Astrocyte (in vitro differentiated cells and primary cell): ENCODE data around the gene IFIH1. TPM values are rescaled to one million over a fixed set of nuclear protein-coding genes. Genes with fewer than 3 reads are reported as not detected.

ENCODE experiments used
- DNase-seq: peaks from one replicate; pipeline ENCODE4 v3.0.0-alpha.2; 2010; ENCODE audit warnings: low read depth
- FAIRE-seq: peaks from 2 replicates; lab custom pipeline; 2011; peaks lifted over from hg19 to GRCh38; lab: Jason Lieb, UNC
- H2AFZ ChIP-seq: 2 replicates; pipeline ENCODE4 v1.6.0; 2012; ENCODE audit warnings: low read depth, low read length, inconsistent platforms
- H3K27ac ChIP-seq: 2 replicates; pipeline ENCODE4 v1.5.1; 2011; ENCODE audit warnings: low read depth, low read length, inconsistent platforms
- H3K27me3 ChIP-seq: 2 replicates; pipeline ENCODE4 v1.6.0; 2011; ENCODE audit warnings: low read length, inconsistent platforms; ENCODE audit not compliant: insufficient read depth
- H3K36me3 ChIP-seq: 2 replicates; pipeline ENCODE4 v1.5.1; 2011; ENCODE audit warnings: low read length, inconsistent platforms; ENCODE audit not compliant: insufficient read depth
- H3K4me1 ChIP-seq: 2 replicates; pipeline ENCODE4 v1.5.1; 2011; ENCODE audit warnings: low read length, inconsistent platforms; ENCODE audit not compliant: insufficient read depth
- H3K4me2 ChIP-seq: 2 replicates; pipeline ENCODE4 v1.6.0; 2012; ENCODE audit warnings: low read length, inconsistent platforms
- H3K4me3 ChIP-seq: 2 replicates; pipeline ENCODE4 v1.5.1; 2011; ENCODE audit warnings: low read depth, mild to moderate bottlenecking, low read length, inconsistent platforms; ENCODE audit not compliant: insufficient read depth
- H3K79me2 ChIP-seq: 2 replicates; pipeline ENCODE4 v1.6.0; 2012; ENCODE audit warnings: mild to moderate bottlenecking, low read length, inconsistent platforms; ENCODE audit not compliant: insufficient read depth
- H3K9ac ChIP-seq: 2 replicates; pipeline ENCODE4 v1.6.0; 2012; ENCODE audit warnings: mild to moderate bottlenecking, low read length, inconsistent platforms
- H3K9me3 ChIP-seq: 2 replicates; pipeline ENCODE4 v1.5.1; 2012; ENCODE audit warnings: low read depth, mild to moderate bottlenecking, low read length, inconsistent platforms; ENCODE audit not compliant: insufficient read depth
- H4K20me1 ChIP-seq: 2 replicates; pipeline ENCODE4 v1.6.0; 2012; ENCODE audit warnings: low read length, inconsistent platforms; ENCODE audit not compliant: insufficient read depth
- H3K27ac Mint-ChIP-seq: one replicate; pipeline ENCODE4 v1.8.0; 2021; ENCODE audit warnings: mild to moderate bottlenecking, mixed read lengths; ENCODE audit not compliant: unreplicated experiment
- H3K27me3 Mint-ChIP-seq: one replicate; pipeline ENCODE4 v1.8.0; 2021; ENCODE audit warnings: low read depth, mixed read lengths; ENCODE audit not compliant: unreplicated experiment
- H3K36me3 Mint-ChIP-seq: one replicate; pipeline ENCODE4 v1.8.0; 2021; ENCODE audit warnings: low read depth, mixed read lengths; ENCODE audit not compliant: unreplicated experiment
- H3K4me1 Mint-ChIP-seq: one replicate; pipeline ENCODE4 v1.8.0; 2021; ENCODE audit warnings: low read depth, mixed read lengths; ENCODE audit not compliant: unreplicated experiment
- H3K4me3 Mint-ChIP-seq: one replicate; pipeline ENCODE4 v1.8.0; 2021; ENCODE audit warnings: mild to moderate bottlenecking, moderate library complexity, mixed read lengths; ENCODE audit not compliant: unreplicated experiment
- H3K9me3 Mint-ChIP-seq: one replicate; pipeline ENCODE4 v1.8.0; 2021; ENCODE audit warnings: mild to moderate bottlenecking, mixed read lengths; ENCODE audit not compliant: unreplicated experiment
- EZH2 ChIP-seq: IDR thresholded peaks from 2 replicates; pipeline ENCODE4 v1.6.1; 2012; ENCODE audit warnings: mild to moderate bottlenecking, low read length, inconsistent platforms; ENCODE audit not compliant: insufficient read depth
- total RNA-seq: library from RNA; stranded (reverse); gene quantifications from 2 replicates; pipeline ENCODE4 v1.2.1, GENCODE V29; 2021
- TF ChIP-seq, protein P1 (sequence below): IDR thresholded peaks from 2 replicates; pipeline ENCODE4 v1.5.1; 2011; ENCODE audit warnings: low read depth, mild to moderate bottlenecking, inconsistent platforms, low read length, moderate library complexity; ENCODE audit not compliant: insufficient read depth

IFIH1 gene
- total RNA-seq, 1 donor from 2014 or later: 62.3 TPM

DNA sequence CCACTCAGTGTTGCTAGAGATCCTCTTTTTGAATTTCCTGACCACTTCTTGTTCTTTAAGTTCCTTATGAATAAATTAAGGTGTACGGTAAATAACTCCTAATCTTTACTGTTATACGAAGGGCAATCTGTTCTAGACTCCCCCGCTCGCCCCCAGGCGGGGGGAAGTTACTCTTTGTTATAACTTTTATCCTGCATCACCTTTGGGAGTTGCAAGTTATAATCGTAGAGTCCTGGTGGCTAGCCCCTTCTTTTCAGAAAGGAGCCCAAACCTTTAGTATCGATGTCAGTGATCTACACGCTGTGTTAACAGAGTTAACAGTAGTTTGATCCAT is 26.1 kb upstream of the IFIH1 start:
- Histone ChIP-seq H3K4me1 (no peaks in the 10 kb centered on the region), H3K9ac (peak overlapping the region; percentile 78), H3K27me3 (no peaks in the 10 kb centered on the region), H3K9me3 (no peaks in the 10 kb centered on the region), H4K20me1 (no peaks in the 10 kb centered on the region), H3K4me2 (peak overlapping the region; percentile 85), H3K79me2 (peaks cover 4% of the 10 kb centered on the region), H3K36me3 (no peaks in the 10 kb centered on the region), H2AFZ (peak overlapping the region; percentile 99), H3K27ac (peak overlapping the region; percentile 40), H3K4me3 (peak overlapping the region; percentile 79)
- TF ChIP-seq, protein P1, sequence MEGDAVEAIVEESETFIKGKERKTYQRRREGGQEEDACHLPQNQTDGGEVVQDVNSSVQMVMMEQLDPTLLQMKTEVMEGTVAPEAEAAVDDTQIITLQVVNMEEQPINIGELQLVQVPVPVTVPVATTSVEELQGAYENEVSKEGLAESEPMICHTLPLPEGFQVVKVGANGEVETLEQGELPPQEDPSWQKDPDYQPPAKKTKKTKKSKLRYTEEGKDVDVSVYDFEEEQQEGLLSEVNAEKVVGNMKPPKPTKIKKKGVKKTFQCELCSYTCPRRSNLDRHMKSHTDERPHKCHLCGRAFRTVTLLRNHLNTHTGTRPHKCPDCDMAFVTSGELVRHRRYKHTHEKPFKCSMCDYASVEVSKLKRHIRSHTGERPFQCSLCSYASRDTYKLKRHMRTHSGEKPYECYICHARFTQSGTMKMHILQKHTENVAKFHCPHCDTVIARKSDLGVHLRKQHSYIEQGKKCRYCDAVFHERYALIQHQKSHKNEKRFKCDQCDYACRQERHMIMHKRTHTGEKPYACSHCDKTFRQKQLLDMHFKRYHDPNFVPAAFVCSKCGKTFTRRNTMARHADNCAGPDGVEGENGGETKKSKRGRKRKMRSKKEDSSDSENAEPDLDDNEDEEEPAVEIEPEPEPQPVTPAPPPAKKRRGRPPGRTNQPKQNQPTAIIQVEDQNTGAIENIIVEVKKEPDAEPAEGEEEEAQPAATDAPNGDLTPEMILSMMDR: no peak
- TF ChIP-seq EZH2: no peak
- FAIRE-seq: no peak
- Mint-ChIP-seq H3K4me1 (peaks cover 5% of the 10 kb centered on the region), H3K9me3 (peaks cover 3% of the 10 kb centered on the region), H3K36me3 (no peaks in the 10 kb centered on the region), H3K27me3 (no peaks in the 10 kb centered on the region), H3K4me3 (peak overlapping the region; percentile 98), H3K27ac (peak overlapping the region; percentile 96)
- DNase-seq: no peak

DNA sequence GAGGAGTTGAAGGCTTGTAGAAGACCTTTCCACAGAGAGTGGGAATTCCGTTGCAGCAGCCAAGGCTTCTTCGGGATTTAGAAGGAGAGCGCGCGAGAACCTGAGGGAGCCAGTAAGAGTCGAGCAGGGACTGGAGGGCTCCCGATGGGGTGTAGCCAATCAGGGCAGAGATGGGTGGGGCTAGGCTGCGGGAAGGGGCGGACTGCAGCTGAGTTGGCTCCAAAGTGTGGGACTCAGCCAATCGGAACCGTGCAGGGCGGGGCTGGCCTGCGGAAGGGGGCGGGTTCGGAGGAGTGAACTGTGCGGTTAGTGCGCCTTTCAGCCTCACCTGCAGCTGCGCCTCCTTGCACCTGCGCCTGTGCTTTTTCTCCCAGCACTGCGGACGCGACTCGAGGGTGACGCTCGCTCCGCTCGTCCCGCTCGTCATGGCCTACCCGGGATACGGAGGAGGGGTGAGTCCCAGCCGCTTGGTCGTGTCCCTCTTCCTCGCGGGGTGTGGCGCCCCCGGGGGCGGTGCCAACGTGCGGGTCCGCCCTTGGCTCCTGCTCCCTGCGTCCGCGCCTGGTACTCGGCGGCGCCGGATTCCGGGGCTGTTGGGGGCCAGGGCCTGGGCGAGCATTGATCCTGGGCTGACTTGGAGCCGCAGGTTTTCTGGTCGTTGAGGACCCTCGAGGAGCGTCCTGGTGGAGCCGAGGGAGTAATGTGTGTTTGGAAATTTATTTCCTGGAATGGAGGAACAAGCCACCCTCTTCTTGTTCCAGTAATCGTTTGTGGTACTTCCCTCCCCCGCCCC is 25.5 kb upstream of the IFIH1 start, which contains the start of gene GCA:
GCA (plus strand) TSS at position 309 of the 793 bp plus-strand sequence; CDS start at position 426, 117 bp downstream.
- no peaks in the 10 kb centered on the region for H3K4me1 ChIP-seq
- no peaks in the 10 kb centered on the region for H4K20me1 ChIP-seq
- FAIRE-seq: no peak
- peak within 1 kb of the TSS; percentile 79 for H3K4me3 ChIP-seq
- H3K9me3 ChIP-seq: no peaks in the 10 kb centered on the region
- Mint-ChIP-seq H3K9me3 (peaks cover 3% of the 10 kb centered on the region), H3K4me3 (peak within 1 kb of the TSS; percentile 98), H3K36me3 (no peaks in the 10 kb centered on the region), H3K27ac (peak within 1 kb of the TSS; percentile 96), H3K27me3 (no peaks in the 10 kb centered on the region), H3K4me1 (peaks cover 5% of the 10 kb centered on the region)
- DNase-seq: peak; percentile 91
- H2AFZ ChIP-seq: peak within 1 kb of the TSS; percentile 99
- peaks cover 4% of the 10 kb centered on the region for H3K79me2 ChIP-seq
- peak within 1 kb of the TSS; percentile 40 for H3K27ac ChIP-seq
- H3K4me2 ChIP-seq: peak within 1 kb of the TSS; percentile 85
- no peaks in the 10 kb centered on the region for H3K36me3 ChIP-seq
- H3K27me3 ChIP-seq: no peaks in the 10 kb centered on the region
- peak within 1 kb of the TSS; percentile 78 for H3K9ac ChIP-seq
- TF ChIP-seq, protein P1: no peak
- no peak for TF ChIP-seq EZH2

DNA sequence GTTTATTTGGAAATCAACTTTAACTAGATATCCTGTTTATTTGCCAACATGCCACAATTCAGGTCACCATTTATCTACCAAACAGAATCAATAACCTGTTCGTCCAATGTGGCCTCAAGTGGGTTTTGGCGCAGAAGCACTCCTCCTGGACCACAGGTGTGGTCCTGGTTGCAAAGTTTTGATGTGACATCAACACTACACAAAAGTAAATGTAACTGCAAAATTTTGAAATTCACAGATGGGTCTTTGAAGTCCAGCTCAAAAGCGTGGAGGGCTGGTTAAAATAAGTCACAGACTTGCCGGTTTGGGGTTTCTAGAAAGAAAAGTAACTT is 25.0 kb upstream of the IFIH1 start:
- H3K9me3 Mint-ChIP-seq: peaks cover 3% of the 10 kb centered on the region
- Histone ChIP-seq H3K79me2 (peaks cover 4% of the 10 kb centered on the region), H3K36me3 (no peaks in the 10 kb centered on the region), H4K20me1 (no peaks in the 10 kb centered on the region), H3K4me3 (peak overlapping the region; percentile 79), H3K9me3 (no peaks in the 10 kb centered on the region), H3K4me2 (peak overlapping the region; percentile 85), H2AFZ (peak overlapping the region; percentile 99), H3K9ac (no peak overlapping the region), H3K4me1 (no peaks in the 10 kb centered on the region), H3K27me3 (no peaks in the 10 kb centered on the region), H3K27ac (no peak overlapping the region)
- TF ChIP-seq, protein P1: no peak
- TF ChIP-seq EZH2: no peak
- H3K4me3 Mint-ChIP-seq: peak overlapping the region; percentile 98
- H3K4me1 Mint-ChIP-seq: peaks cover 5% of the 10 kb centered on the region
- DNase-seq (no peak), FAIRE-seq (no peak)
- no peak overlapping the region for H3K27ac Mint-ChIP-seq
- no peaks in the 10 kb centered on the region for H3K36me3 Mint-ChIP-seq
- no peaks in the 10 kb centered on the region for H3K27me3 Mint-ChIP-seq
